Suprapubic skin (tissue), 4 donors: Measurements from ENCODE around the gene C1GALT1. TPM values are rescaled to one million over a fixed set of nuclear protein-coding genes. Genes with fewer than 3 reads are reported as not detected.
"Not testable (repeated sequence)": the region's sequence is repeated elsewhere in the genome, so short reads cannot be mapped to it uniquely, and the experiment has no call there.

ENCODE experiments used
- DNase-seq, 2 donors: peaks; one replicate each; pipeline ENCODE4 v3.0.0-alpha.2; 2019; ENCODE audit warnings: low spot score in 2 of 2
- H3K27ac ChIP-seq: fragments of 200-600 bp; sonication (generic); one replicate; pipeline ENCODE4 v1.5.1; 2019
- H3K27me3 ChIP-seq: fragments of 200-600 bp; sonication (generic); one replicate; pipeline ENCODE4 v1.5.1; 2019
- H3K36me3 ChIP-seq: fragments of 200-600 bp; sonication (generic); one replicate; pipeline ENCODE4 v1.5.1; 2019
- H3K4me1 ChIP-seq: fragments of 200-600 bp; sonication (generic); one replicate; pipeline ENCODE4 v1.5.1; 2019
- H3K4me3 ChIP-seq: fragments of 200-600 bp; sonication (generic); one replicate; pipeline ENCODE4 v1.5.1; 2019; ENCODE audit warnings: mild to moderate bottlenecking
- H3K9me3 ChIP-seq: fragments of 200-600 bp; sonication (generic); one replicate; pipeline ENCODE4 v1.5.1; 2019
- CTCF ChIP-seq, 2 donors: fragments of 200-600 bp in 1 of 2; fragments of 450-650 bp in 1 of 2; sonication (generic) in 1 of 2; IDR thresholded peaks; one replicate each; pipeline ENCODE4 v1.5.1; 2016 to 2019; ENCODE audit warnings: antibody characterized with exemption in 2 of 2, mild to moderate bottlenecking in 1 of 2, moderate library complexity in 1 of 2
- EP300 ChIP-seq: sonication (generic); formaldehyde crosslinking; IDR thresholded peaks from one replicate; pipeline ENCODE4 v1.6.1; 2017; ENCODE audit warnings: antibody characterized with exemption
- POLR2A ChIP-seq, 2 donors: fragments of 450-650 bp; IDR thresholded peaks; one replicate each; pipeline ENCODE4 v1.6.1; 2017; ENCODE audit warnings: antibody characterized with exemption in 2 of 2, mild to moderate bottlenecking in 2 of 2, moderate library complexity in 2 of 2
- POLR2AphosphoS5 ChIP-seq, 3 donors: sonication (generic); formaldehyde crosslinking; IDR thresholded peaks; one replicate each; pipeline ENCODE4 v1.6.1; 2017; ENCODE audit warnings: antibody characterized with exemption in 3 of 3
- WGBS: methylation state at CpG from one replicate; pipeline ENCODE4 v1.1.5; 2018; 5-methylcytosine and 5-hydroxymethylcytosine counted together
- total RNA-seq, 4 donors: library from RNA; depleted of rRNA; stranded (reverse); fragments of >200 nt; gene quantifications; one replicate each; pipeline ENCODE4 v1.1.0, GENCODE V29; 2016

The C1GALT1 gene
- total RNA-seq, 4 donors from 2014 or later = 13.3 to 65.0 (median 30.3) TPM

DNA sequence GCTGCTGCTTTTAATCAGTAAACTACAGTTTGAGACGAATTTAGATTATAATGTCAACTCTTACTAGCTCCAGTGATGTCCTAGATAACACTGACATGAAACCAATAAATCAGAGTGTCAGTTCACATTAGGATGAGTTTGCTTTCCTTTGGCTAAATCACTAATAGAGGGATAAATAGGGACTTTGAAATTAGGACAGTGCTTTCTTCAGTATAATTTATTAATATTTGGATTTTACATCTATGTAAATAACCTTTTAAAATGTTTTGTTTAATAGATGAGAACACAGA, 55.6 kb downstream of the C1GALT1 start:
- 40% methylated on average over 1 of the region's 1 CpG for WGBS
- H3K4me1 ChIP-seq = peaks cover 8% of the 10 kb centered on the region
- no peak overlapping the region for H3K27ac ChIP-seq
- no peak for TF ChIP-seq POLR2A (IDR thresholded peaks at IDR 0.05)
- TF ChIP-seq CTCF (IDR thresholded peaks at IDR 0.05) = no peak
- TF ChIP-seq EP300 = no peak
- TF ChIP-seq POLR2AphosphoS5 (IDR thresholded peaks at IDR 0.05) = no peak
- peaks cover 18% of the 10 kb centered on the region for H3K36me3 ChIP-seq
- no peak for DNase-seq
- no peaks in the 10 kb centered on the region for H3K27me3 ChIP-seq
- H3K4me3 ChIP-seq = no peak overlapping the region
- H3K9me3 ChIP-seq = no peaks in the 10 kb centered on the region

DNA sequence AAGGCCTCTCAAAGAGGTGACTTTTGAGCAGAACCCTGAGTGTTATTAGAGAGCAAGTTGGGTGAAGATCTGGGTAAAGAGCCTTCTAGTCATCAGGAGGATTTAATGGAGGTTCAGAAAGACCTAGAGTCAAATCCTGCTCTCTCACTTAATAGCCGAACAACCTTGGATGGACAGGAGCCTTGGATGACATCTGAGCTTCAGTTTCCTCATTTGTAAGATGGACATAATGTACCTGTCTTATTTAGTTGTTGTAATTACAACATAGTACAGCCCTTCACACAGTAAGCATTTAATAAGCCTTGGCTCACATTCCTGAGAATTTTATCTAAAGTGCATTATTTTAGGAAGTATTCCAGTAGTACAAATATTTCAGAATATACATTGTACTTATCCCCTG, 57.0 kb downstream of the C1GALT1 start:
- Histone ChIP-seq H3K27ac (no peak overlapping the region), H3K4me1 (peaks cover 8% of the 10 kb centered on the region), H3K36me3 (peaks cover 20% of the 10 kb centered on the region), H3K4me3 (no peak overlapping the region), H3K9me3 (no peaks in the 10 kb centered on the region), H3K27me3 (no peaks in the 10 kb centered on the region)
- no peak for DNase-seq
- no peak for TF ChIP-seq CTCF (IDR thresholded peaks at IDR 0.05)
- TF ChIP-seq EP300 = no peak
- no peak for TF ChIP-seq POLR2A (IDR thresholded peaks at IDR 0.05)
- no peak for TF ChIP-seq POLR2AphosphoS5 (IDR thresholded peaks at IDR 0.05)
- WGBS = 95% methylated on average over 1 of the region's 1 CpG

DNA sequence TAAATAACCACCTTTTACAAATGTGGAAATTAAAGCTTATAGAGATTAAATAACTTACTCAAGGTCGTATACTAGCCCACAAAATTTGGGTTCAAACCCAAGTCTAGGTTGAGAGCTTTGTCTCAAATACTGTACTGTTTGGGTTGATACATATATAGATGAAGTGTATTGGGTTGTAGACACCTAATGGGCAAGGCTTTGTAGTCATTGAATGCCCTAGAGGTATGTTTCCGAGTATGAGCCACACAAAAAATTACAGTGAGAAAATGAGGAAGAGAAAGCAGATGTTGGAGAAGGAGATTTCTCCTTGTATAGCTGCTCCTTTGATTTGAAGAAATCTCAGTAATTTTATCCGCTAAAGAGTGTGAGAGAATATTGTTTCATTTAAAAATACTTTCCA, 60.6 kb downstream of the C1GALT1 start:
- no peaks in the 10 kb centered on the region for H3K27me3 ChIP-seq
- no peak overlapping the region for H3K4me3 ChIP-seq
- no peak overlapping the region for H3K27ac ChIP-seq
- no peak for TF ChIP-seq POLR2AphosphoS5 (IDR thresholded peaks at IDR 0.05)
- TF ChIP-seq EP300 = no peak
- TF ChIP-seq POLR2A (IDR thresholded peaks at IDR 0.05) = no peak
- TF ChIP-seq CTCF (IDR thresholded peaks at IDR 0.05) = no peak
- WGBS = 85% methylated on average over 3 of the region's 3 CpGs
- no peak for DNase-seq
- H3K9me3 ChIP-seq = no peaks in the 10 kb centered on the region
- H3K4me1 ChIP-seq = peaks cover 4% of the 10 kb centered on the region
- H3K36me3 ChIP-seq = peaks cover 16% of the 10 kb centered on the region

GRCh38 chr7:7245233-7245632, 62.9 kb downstream of the C1GALT1 start:
- not testable (repeated sequence) for H3K27ac ChIP-seq, H3K36me3 ChIP-seq, H3K27me3 ChIP-seq, H3K4me1 ChIP-seq, H3K4me3 ChIP-seq, H3K9me3 ChIP-seq, DNase-seq
- 91% methylated on average over 13 of the region's 13 CpGs for WGBS

DNA sequence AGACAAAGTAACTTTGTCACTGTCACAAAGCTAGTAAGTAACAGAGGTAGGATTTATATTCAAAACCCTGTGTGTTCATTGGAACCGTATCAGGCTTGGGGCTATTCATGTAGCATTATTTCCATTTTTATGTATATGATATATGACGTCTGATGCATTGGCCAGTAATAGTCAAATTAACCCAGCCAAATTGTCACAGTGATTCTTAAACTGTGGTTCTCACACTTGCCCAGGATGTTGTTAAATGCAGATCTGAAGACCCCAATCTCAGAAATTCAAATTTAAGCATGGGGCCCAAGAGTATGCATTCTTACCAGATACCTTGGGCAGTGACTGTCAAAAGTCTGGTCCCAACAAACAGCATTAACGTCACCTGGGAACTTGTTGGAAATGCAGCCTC, 63.9 kb downstream of the C1GALT1 start:
- TF ChIP-seq POLR2AphosphoS5 (IDR thresholded peaks at IDR 0.05) = no peak
- TF ChIP-seq CTCF (IDR thresholded peaks at IDR 0.05) = no peak
- no peak for TF ChIP-seq EP300
- no peak for TF ChIP-seq POLR2A (IDR thresholded peaks at IDR 0.05)
- H3K4me1 ChIP-seq = peaks cover 4% of the 10 kb centered on the region
- no peaks in the 10 kb centered on the region for H3K27me3 ChIP-seq
- peaks cover 4% of the 10 kb centered on the region for H3K36me3 ChIP-seq
- no peaks in the 10 kb centered on the region for H3K9me3 ChIP-seq
- 100% methylated on average over 3 of the region's 3 CpGs for WGBS
- no peak overlapping the region for H3K4me3 ChIP-seq
- H3K27ac ChIP-seq = no peak overlapping the region
- no peak for DNase-seq

DNA sequence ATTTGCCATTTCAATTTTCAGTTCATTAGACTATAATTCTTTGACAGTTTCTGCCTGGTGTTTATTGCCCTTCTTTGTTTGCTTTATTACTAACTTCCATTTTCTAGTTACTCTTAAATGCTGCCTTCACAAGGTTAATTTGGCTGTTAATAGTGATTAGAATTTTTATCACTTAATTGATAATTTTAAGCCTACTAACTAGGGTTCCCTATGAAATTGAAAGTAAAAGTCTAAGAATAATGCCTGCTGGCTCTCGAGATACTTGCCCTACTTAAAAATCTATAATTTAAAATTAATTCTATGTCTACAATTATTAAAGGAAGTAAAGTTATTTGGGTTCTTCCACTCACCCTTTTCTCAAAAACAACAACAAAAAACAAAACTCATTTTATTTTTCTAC, 65.3 kb downstream of the C1GALT1 start:
- Histone ChIP-seq H3K27me3 (no peaks in the 10 kb centered on the region), H3K9me3 (no peaks in the 10 kb centered on the region), H3K4me1 (peaks cover 4% of the 10 kb centered on the region), H3K36me3 (peaks cover 4% of the 10 kb centered on the region), H3K27ac (no peak overlapping the region), H3K4me3 (no peak overlapping the region)
- 62% methylated on average over 1 of the region's 1 CpG for WGBS
- no peak for TF ChIP-seq EP300
- TF ChIP-seq POLR2A (IDR thresholded peaks at IDR 0.05) = no peak
- TF ChIP-seq POLR2AphosphoS5 (IDR thresholded peaks at IDR 0.05) = no peak
- TF ChIP-seq CTCF (IDR thresholded peaks at IDR 0.05) = no peak
- no peak for DNase-seq
